OCI-M2 (cell line): ENCODE results near the gene SELPLG.
"Not testable (repeated sequence)": the region's sequence is repeated elsewhere in the genome, so short reads cannot be mapped to it uniquely, and the experiment has no call there.

ENCODE experiments used
- DNase-seq: peaks from one replicate; lab custom pipeline; 2025; ENCODE audit not compliant: unreplicated experiment; lab: John Stamatoyannopoulos, UW

SELPLG gene

DNA sequence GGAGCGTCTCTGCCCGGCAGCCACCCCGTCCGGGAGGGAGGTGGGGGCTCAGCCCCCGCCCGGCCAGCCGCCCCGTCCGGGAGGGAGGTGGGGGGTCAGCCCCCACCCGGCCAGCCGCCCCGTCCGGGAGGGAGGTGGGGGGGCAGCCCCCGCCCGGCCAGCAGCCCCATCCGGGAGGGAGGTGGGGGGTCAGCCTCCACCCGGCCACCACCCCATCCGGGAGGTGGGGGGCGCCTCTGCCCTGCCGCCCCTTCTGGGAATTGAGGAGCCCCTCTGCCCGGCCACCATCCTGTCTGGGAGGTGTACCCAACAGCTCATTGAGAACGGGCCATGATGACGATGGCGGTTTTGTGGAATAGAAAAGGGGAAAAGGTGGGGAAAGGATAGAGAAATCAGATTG lies 22.6 kb upstream of the SELPLG start:
- not testable (repeated sequence) for DNase-seq

DNA sequence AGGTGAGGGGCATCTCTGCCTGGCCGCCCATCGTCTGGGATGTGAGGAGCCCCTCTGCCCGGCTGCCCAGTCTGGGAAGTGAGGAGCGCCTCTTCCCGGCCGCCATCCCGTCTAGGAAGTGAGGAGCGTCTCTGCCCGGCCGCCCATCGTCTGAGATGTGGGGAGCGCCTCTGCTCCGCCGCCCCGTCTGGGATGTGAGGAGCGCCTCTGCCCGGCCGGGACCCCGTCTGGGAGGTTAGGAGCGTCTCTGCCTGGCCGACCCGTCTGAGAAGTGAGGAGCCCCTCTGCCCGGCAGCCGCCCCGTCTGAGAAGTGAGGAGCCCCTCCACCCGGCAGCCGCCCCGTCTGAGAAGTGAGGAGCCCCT lies 22.1 kb upstream of the SELPLG start:
- DNase-seq = not testable (repeated sequence)

DNA sequence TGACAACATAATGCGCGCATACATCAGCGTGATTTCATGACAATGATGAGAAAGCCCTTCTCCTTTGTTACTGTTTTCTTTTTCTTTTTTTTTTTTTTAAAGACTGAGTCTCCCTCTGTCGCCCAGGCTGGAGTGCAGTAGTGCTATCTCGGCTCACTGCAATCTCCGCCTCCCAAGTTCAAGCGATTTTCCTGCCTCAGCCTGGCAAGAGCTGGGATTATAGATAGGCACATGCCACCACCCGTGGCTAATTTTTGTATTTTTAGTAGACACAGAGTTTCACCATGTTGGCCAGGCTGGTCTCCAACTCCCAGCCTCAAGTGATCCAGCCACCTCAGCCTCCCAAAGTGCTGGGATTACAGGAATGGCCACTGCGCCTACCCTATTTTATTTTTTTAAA lies 20.9 kb upstream of the SELPLG start:
- not testable (repeated sequence) for DNase-seq

DNA sequence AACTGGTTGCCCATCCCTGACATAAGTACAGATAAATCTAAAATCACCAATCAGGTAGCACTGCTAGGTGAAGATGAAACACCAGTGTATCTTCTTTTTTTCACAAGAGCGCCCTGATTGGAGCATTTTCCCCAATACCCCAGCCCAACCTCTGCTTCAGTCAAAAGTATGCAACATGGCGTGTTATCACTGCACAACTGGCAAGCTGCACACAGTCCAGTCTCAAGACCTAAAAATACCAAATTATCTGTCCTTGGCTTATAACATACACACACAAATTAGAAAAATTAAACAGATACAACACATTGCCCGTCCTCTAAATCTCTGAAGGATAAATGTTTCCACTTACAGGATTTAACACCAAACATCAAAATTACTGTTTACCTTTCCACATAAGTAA lies 20.2 kb upstream of the SELPLG start:
- no peak for DNase-seq

DNA sequence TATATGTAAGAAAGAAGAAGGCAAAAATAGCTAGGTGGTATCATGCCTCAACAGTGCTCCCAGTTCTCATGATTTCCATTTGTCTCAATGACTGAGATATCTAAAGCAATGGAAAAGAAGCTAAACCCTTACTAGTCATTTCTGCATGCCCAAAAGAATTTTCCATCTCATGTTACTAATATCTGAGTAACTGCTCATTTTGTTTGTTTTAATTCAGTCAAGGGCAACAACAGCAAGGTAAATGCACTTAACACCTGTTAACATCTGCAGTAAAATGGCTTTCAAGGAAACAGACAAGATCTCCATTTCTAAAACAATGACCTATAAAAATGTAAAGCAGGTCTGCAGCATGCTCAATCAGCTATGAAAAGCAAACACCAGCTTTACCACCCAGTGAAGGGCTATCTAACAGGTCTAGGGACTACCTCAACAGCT lies 19.4 kb upstream of the SELPLG start:
- DNase-seq = no peak

DNA sequence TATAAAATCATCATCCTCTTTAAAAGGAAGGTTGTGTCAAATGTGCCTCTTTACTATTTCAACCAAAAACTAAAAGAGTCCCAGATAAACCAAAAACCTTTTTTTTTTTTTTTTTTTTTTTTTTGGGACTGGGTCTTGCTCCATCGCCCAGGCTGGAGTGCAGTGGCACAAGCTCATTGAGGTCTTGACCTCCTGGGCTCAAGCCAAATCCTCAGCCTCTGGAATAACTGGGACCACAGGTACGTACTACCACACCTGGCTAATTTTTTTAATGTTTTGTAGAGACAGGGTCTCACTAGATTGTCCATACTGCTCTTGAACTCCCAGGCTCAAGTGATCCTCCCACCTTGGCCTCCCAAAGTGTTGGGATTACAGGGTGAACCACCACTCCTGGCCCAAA lies 16.4 kb upstream of the SELPLG start:
- no peak for DNase-seq

DNA sequence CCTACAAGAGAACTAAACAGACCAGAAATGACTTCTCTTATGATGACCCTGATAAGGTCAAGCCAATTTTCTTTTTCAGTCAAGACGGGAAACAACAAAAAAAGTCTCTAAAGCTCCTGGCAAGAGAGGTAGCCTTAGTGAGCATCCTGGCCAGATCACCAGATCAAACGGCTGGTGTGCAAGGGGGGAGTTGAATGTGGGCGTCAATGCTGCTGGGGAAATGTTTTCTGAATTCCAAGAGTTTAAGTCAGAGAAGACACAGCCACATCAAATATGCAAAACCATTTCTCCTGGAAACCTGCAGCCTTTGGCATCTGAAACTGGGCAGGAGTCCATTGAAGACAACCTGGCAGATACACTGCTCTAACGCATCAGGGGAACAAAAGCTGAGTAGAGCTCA lies 16.0 kb upstream of the SELPLG start:
- no peak for DNase-seq

DNA sequence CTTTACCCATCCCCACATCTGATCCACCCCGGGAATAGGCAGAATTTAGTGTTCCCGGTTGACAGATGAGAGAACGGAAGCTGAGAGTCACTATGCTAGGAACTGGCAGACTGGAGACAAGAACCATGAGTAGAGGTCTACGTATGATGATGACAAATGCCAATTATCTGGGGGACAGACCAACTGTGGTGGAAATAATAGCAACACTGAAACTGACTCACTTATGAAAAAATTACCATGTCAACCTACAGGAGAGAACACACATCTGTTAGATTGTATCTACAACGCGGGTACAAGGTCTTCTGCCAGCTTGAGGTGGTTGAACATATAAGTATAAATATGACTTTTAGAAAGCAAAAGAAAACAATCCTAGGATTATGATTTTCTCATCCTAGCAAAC lies 15.4 kb upstream of the SELPLG start:
- no peak for DNase-seq

DNA sequence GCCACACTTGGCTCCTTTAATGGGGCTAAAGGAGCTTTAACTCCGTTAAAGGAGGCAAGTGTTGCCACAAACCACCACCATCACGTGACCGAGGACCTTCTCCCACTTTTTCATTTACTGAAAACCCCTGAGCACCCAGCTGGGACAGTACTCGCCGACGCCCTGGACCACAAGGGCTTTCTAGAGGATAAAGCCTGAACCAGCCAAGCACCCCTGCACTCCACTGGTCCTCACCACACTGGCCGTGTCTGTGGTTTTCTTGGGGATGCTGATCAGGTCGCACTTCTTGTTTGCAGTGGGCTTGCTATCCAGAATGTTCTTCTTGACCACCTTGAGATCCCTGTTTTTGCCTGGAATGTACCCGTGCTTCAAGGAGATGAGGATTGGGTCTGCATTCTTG lies 14.7 kb upstream of the SELPLG start:
- DNase-seq = no peak

DNA sequence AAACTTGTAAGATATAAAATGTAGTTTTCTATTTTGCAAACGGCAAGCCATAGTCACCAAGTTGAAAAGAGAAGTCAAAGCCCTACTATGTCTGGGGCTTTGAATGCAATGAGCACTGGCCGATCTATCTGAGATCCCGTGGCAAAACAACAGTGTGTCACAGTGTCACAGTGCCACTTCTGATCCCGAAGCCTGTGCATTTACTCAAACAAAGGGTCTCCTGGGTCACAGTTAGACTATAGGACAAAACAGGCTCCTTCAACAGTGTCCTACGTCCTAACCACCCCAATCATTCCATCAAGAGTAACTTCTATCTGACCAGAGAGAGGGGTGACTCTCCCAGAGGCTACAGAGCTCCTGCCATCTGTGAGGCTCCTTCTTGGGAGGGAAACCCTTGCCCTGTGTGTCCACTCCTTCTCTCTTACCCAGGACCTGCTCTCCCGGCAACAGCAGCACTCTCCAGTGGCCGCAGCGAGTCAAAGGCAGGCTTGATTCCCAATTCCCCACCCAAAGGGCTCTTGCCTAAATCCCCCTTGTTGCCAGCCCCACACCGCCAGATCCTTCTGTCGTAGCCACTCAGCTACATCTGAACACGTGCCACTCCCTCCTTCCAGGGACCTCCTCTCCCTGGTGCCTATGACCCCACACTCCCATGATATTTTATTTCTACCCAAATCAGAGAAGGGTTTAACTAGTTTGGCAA lies 14.0 kb upstream of the SELPLG start:
- DNase-seq = no peak

DNA sequence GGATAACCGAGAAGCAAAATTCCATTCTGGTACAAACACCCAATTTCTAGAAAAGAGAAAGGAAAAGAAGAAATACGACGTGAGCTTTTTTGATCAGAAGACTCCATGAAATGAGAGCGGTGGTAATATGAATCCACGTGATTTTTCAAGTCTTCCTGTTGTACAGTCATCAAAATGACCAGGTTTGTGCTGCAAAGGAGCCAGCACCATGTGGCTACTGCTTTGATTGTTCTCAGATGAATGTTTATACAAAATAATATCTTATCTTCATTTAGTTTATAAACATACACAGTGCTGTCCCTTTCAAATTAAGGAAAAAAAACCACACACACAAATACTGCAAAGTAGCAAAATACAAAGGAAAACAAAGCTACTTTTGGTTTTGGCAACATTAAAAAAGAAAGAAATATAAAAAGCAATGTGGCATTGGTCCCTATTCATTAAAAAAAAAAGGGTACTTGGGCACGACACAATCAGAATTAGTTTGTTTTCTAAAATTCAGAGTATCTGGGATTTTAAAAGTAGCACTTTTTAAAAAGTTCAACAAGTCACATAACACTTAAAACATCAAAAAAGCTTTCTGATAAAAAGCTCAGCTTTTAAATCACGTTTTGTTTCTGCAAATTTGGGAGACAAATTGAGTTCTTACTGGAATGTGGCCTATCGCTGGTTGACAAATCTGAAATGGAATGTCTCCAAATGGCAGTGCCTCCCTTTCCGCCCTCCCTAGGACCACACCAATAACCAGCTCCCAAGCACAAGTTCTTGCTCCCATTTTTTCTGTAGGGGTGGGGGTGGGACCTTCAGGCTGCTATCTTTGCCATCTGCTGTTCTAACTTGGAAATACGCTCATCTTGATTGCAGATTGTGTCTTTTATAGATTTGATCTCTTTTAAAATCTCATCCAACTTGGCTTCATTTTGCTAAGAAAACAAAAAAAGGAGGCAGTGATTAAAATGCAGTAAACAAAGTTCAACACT lies 13.2 kb upstream of the SELPLG start:
- DNase-seq = no peak

DNA sequence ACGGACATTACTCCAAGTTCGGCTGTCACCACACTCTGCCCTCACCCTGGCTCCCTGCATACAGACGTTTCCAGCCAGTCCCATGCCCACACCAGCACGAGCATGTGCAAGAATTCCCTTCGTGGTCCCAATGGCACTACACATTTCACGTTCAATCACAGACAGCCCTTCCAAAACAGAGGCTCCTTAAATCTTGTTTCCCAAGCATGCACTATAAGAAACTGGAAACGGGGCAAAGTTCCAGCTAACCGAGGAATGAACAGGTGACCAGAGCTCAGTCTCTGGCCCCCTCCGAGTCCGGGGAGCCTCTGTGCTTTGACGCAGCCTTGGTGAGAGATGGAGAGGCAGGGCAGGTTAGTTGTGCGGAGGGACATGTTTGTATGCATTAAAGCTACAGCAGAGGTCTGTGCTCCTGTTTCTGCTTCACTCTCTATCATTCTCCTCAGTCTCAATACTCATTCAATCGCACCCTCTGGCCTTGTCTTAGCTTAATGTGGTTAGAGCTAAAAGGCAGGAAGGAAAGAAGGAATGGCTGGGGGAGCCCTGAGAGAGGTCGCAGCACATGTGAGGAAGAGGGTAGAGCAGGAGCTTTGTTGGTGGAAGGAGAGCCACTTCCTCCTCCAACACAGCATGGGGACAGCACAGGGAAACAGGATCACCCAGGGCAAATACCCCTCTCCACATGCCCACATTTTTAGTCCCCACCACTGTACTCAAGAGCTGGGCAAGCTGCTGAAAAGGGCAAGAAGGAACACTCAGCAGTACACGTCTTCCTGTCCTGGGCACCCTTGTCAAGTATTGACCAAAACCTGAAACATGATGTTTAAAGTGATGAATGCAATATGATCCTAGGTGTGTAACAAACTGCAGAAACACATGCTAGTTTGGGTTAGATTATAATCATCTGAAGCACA lies 12.2 kb upstream of the SELPLG start:
- DNase-seq = no peak

DNA sequence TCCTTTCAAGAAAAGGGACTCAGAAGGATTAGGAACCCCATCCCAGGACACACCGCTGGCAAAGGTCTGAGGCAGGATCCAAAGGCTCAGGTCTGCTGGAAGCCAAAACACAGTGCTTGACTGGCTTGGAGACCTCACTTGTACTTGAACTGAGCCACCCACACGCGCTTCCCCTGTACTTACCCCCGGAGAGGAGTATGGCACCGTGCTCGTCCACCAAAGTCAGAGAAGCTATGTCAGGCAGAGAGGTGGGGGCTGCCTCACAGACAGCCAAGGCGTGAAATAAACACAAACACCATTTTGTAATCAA lies 11.1 kb upstream of the SELPLG start:
- DNase-seq = no peak

DNA sequence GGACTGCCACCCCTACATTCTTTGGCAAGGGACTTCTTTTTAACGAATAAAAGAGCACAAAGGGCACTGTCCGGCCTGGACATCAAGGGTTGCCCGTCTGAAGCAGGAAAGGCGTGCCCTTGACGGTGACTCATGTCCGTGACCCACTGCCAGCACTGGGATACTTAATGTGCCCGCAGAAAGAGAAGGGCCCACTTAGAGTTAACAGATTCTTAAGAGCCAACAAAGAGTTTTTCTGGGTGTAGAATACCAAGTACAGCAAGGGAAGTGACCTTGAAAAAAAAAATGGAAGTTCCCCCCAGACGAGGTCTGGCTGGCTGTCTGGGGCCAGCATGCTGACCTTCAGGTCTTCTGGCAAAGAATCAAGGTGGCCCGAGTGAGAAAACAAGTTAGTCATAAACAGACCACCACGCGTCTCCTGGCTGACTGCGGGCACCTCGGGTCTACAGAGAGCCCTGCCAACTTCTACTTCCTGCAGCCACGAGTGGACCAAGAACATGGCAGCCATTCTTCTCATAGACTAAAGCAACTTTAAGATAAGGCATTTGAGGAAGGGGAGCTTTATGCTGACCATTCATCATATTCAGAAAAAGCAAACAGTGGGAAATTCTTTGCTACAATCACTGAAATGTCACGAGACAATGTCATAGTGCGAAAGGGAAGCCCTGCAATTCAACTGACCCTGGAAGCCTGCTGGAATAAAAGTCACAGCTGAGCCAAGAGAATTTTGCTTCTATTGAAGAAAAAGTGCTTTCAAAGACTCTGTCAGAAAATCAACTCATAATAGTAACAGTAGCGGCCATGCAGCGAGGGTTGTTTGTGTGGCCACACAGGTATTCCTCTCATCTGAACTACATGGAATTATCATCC lies 10.5 kb upstream of the SELPLG start:
- no peak for DNase-seq

DNA sequence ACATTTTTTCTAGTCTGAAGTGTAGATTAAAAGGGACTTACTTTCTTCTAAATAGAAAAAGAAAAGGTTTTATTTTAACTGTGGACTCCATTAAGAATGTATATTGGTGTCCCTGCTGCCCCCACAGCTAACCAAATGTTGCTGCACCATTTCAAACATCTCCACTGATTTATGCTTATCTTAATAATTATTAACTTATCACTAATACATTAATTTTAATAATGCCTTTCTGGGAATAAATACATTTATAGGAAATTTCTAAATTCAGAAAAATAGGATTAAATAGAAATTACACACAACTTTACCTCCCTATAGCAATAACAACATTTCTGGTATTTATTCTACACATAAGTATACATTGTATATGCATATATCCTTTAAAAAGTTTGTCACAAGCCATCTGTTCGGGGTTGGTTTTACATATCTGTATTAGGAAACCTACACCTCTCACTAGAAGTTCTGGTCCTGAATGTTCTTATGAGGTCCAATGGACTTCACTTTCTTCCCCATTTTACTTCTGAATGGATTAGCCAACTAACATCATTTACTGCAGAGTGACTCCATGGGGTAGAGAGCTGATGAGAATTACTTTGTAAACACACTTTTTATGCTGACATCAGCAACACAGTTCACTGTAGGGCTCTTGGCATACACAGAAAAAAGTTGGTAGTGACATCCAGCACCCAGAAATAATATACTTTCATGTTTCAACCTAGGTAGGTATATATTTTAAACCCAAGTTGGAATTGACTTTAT lies 9.4 kb upstream of the SELPLG start:
- no peak for DNase-seq

DNA sequence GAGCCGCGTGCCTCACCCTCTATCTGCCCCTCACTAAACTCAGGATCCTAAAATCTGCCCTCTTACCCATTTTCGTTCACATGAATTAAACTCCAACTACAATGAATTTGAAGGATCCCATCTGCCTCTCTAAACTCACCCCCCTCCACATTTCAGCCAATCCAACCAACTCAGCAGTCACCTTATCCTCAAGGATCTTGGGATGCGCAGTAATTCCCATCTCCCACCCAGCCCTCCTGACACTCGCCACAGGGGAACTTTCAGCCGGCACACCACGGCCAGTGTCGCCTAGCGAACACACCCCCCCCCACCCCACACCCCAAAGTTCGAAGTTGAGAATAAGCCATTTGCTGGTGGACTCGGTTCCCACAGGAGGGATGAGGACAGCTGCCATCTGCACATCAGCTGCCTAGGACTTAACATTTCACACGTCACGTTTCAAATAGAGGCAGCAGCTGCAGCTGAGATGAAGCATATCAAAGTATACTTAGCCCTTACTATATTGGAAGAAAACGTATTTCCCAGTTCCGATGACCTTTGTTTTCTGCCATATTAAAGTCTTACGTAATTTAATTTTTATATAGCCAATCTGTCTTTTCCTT lies 8.7 kb upstream of the SELPLG start:
- no peak for DNase-seq

DNA sequence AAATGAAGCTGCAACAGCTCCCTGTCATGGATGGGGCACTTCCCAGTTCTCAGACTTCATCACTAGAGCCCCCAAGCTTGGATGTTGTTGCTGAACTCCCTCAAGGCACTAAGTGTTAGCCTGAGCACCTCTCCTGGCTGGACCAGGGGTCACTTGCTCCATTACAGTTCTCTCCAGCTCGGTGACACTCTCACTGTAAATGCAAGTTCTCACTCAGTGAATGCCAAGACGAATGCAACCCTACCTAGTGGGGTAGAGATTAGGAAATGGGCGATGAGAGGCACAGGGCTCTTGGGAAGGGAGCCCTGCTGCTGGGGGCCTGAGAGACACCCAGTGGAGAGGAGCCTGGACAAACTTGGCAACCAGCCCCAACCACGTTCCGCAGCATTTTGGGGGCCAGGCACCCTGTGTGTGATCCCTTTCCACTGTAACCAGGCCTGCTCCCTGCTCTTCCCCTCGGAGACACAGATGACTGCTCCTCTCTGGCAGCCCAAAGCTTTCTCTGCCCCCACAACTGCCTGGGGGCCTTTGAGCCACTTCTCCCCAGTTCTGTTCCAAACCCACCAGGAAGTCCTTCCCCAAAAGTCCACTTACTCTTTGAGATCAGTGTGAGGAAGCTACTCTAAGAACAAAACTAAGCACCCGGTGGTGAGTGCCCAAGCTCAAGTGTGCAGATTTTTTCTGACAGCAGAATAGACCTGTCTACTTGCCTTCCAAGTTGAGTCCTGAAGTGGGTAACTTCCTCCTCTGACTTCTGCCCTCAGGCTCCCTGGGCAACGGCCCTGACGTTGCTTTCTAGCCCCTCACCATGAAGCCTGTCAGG lies 8.0 kb upstream of the SELPLG start:
- no peak for DNase-seq

DNA sequence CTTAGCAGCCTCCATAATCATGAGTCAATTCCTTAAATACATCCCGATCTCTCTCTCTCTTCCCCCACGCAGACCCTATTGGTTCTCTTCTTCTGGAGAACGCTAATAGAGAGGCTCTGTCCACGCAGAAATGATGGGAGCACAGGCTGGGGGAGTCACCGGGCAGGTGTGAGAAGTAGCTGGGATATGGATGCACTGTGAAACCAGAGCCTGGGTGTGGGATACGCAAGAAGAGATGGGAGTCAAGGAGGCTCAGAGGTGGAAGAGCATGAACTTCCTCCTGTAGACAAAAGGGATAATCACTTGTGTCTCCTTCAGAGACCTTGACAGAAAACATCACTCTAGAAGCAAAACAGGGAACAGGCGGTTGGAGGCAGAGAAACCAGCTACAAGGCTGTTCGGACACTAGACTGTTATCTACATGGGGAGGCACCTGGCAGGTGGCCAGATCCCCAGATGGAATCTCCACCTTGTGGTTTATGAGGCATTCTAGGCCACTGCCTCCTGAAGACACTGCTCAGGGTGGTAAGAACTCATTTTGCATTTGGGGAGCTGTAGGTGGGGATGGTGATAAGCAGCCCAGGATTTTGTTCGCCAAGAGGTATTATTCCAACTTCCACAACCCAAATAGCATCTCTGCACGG lies 7.2 kb upstream of the SELPLG start:
- no peak for DNase-seq
